GM18519 (cell line): Measurements from ENCODE around the gene GLT8D2.

Experiments
- ATAC-seq: cut with Tn5 transposase; IDR thresholded peaks from one replicate; pipeline ENCODE4 v1.9.1; 2021; ENCODE audit warnings: mild to moderate bottlenecking, moderate library complexity; ENCODE audit not compliant: unreplicated experiment, low FRiP score

Gene GLT8D2

DNA sequence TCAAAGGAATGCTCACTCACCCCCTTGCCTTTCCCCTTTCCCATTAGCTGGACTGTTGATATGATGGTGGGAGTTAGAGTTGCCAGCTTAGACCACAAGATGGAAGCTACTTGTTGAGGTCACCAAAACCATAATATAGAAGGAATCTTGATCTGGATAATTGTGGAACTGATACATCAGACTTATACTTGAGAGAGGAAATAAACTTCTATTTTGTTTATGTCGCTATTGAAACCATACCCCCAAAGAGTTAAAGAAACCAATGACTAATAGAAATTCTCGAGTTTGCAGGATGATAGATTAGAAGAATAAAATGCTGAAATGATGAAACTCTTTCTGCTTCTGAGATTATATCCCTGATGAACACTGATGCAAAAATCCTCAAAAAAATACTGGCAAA, 46.4 kb downstream of the GLT8D2 start:
- no peak for ATAC-seq

- no peak for ATAC-seq
Observed at GRCh38 chr12:104002686-104003085, 47.3 kb downstream of the GLT8D2 start.

DNA sequence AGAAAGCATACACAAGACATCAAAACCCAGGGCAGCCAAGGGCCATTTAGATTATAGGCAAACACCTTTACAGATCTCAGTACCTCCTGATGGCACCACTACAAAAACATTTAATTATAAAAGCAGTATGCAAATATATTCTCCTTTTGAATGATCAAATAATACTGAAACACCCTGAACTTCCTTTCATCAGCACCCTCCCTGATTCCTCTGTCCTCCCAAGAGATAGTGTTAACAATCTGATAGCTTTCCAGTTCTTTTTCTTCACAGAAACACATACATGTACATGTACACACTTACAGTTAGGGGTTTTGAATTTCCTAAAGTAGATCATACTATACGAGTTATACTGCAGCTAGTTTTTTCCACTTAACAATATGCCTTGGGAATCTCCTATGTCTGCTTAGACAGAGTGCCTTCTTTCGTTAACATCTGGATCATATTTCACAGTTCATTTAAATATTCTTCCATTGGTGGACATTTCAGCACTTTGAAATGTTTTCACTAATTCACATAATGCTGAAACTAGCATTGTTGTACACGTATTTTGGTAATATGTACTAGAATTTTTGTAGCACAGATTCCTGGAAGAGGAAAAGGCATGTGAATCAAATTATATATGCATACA, 49.1 kb downstream of the GLT8D2 start:
- no peak for ATAC-seq

DNA sequence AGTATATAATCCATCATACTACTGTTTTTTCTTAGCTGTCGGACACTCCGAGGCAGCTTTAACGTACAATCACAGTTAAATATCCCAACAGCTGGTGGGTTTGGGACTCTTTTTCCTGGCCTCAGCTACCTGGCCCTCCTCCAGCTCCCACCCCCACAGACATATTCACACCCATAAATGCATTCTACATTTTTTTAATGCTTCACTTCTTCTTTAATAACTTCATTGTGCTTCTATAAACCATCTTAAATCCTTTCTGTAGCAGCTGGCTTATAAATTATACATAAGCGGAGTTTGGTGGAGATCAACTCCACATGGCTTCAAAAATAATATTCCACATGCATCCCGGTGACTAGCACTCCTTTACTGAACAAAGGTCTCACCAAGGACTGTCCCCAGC, 51.0 kb downstream of the GLT8D2 start:
- ATAC-seq = no peak

- ATAC-seq = no peak
Observed at GRCh38 chr12:103997286-103997900, 52.6 kb downstream of the GLT8D2 start.

GRCh38 chr12:103996595-103996994, 53.4 kb downstream of the GLT8D2 start:
- ATAC-seq = no peak

DNA sequence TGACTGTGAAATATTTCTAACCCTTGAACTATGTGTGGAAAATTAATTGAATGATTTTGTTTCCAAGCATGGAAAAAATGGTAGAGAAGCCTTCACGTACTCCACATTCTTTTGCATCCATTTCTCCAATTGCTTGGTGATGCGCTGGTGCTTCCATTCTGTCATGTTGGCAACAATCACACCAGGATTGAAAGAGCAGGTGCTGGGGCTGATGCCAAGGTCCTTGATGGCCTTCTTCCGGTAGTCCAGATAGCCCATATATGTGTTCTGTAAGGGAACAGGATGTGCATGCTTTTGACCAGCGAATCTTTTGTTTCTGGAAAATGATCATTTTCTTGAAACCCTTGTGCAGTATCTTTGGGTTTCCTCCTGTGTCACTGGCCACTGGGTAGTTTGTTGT, 55.8 kb downstream of the GLT8D2 start:
- no peak for ATAC-seq

GRCh38 chr12:103986829-103987228, 63.2 kb downstream of the GLT8D2 start:
- ATAC-seq = no peak

DNA sequence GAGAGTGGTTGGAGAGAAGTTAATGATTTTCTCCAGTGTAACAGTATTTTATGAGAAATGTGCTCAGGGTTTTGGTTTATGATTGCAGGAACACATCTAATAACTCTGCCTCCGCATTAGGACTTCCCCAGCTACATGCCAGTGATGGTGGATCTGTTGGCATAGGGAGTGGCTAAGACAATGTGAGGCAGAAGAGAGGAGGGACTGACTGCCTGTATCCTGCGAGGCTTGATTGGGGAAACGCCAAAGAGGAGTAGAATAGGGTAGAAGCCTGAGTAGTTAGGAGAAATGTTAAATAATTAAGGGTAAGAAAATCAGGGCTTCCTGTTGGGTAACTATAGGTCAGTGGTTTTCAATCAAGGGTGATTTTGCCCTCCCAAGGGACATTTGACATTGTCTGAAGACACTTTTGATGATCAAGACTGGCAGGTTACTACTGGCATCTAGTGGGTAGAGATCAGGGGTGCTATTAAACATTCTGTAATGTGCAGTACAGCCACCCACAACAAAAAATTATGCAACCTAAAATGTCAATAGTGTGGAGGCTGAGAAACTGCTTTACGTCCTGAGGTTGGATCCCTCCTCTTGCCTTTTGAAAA, 71.5 kb downstream of the GLT8D2 start:
- ATAC-seq = no peak

GRCh38 chr12:103975368-103975767, 74.6 kb downstream of the GLT8D2 start:
- no peak for ATAC-seq

- ATAC-seq = no peak
Observed at GRCh38 chr12:103973909-103974308, 76.1 kb downstream of the GLT8D2 start.

DNA sequence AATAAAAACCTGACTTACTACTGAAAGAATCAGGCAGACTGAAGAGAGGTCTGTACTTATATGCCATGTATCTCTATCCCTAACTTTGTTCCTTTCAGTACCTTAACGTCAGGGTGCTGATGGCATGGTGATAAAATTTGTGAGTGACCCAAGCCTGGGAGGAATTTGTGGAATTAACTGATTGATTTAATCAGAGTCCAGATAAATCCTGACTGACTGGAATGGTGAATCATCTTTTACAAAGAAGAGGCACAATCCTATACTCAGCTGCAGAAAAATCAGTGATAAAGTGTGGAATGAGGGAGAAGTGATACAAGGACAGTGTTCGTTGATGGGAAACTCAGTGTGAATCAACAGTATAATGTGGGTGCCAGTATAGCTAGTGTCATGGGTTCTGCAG, 80.6 kb downstream of the GLT8D2 start:
- no peak for ATAC-seq

DNA sequence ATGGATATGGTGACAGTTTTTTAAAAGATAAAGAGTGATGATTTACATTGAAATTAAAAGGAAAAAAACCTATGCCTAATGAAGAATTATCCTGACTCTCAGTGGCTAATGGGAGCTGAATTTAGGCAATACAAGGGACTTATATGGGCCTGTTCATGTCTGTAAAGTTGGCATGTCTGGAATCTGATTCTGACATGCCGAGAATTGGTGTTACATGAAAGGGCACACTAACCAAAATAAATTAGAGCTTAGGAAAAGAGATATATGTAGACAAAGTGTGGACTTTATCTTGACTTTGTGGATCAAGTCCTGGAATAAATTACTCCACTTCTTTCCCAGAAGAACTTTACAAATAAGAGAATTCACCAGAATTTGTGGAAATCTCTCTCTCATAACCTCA, 83.3 kb downstream of the GLT8D2 start:
- no peak for ATAC-seq

DNA sequence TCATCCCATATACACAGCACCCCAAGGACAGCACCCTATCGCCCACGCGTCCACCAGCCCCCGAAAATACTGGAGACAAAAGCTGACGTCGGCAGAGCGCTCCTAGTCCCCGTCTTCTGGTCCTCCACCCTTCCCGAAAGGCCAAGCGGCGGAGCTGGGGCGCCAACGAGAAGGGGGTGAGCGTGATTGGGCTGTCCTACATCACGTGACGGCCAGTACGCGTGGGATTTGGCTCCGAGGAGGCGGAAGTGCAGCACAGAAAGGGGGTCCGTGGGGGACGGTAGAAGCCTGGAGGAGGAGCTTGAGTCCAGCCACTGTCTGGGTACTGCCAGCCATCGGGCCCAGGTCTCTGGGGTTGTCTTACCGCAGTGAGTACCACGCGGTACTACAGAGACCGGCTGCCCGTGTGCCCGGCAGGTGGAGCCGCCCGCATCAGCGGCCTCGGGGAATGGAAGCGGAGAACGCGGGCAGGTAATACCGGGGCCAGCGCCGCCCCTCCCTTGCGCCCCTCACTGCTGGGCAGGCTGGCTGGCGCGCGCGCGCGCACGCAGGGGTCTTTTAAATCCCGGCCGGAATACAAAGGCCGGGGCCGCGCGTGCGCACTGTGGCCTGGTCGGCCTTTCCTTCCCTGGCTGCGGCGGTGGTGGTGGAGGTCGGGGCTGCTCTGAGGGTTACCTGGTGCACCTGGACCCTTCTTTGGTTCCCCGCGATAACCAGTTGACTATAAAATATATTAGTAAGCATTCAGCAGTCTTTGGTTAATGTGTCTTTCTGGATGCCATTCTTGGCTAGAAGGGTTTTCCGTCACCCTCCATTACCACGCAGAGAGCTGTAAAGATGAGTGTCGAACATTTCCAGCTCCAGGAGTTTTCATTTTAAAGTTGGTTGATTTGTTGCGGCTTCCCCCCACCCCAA, 84.1 kb downstream of the GLT8D2 start, which contains the start of gene TDG:
Gene TDG, plus strand, starts transcription at position 283 of the 915 bp plus-strand sequence. Its CDS starts 166 bp downstream, at position 449.
- peak; percentile 54 for ATAC-seq

DNA sequence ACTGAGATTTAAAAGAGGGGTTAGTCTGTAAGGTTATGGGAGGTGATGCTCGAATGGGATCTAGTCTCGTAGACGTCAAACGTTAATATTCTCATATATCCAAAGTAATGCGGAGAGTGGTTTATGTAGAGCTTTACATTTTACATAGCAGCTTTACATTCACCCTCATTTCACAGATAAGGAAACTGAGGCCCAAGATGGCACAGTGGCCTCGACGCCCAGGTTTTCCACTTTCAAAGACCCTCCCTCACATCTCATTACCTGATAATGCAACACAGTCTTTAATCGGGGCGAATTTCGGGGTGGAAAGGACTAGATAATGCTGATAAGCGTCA, 84.8 kb downstream of the GLT8D2 start:
- ATAC-seq = no peak

- no peak for ATAC-seq
Observed at GRCh38 chr12:103964805-103965204, 85.2 kb downstream of the GLT8D2 start.

- no peak for ATAC-seq
Observed at GRCh38 chr12:103962493-103962892, 87.5 kb downstream of the GLT8D2 start.

- ATAC-seq = no peak
Observed at GRCh38 chr12:103960616-103961227, 89.3 kb downstream of the GLT8D2 start.

DNA sequence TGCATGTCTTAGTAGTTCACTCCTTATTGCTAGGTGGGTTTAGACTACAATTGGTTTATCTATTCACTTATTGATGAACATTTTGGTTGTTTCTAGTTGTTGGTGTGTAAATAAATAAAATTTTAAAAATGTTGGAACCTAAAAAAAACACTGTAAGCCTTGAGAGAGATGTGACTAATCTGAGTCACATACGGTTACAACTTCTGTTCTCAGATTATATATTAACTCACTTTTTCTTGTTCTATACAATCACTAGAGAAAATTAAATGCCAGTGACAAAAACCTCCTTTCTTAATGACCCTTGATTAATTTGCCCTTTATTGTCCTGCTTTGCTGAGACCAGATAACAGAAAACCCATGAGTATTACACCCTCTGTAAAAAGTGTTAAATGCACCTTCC, 91.4 kb downstream of the GLT8D2 start:
- no peak for ATAC-seq

GRCh38 chr12:103957865-103958388, 92.1 kb downstream of the GLT8D2 start:
- ATAC-seq = no peak
